GM12801 (cell line): ENCODE data around the gene DPPA3.

ENCODE experiments used
- CTCF ChIP-seq: IDR thresholded peaks from one replicate; pipeline ENCODE4 v1.5.1; 2011; ENCODE audit warnings: control low read depth; ENCODE audit not compliant: insufficient read length; ENCODE audit errors: extremely low read depth

Gene DPPA3

GRCh38 chr12:7749442-7749841 lies 38.2 kb downstream of the DPPA3 start:
- no peak for TF ChIP-seq CTCF

GRCh38 chr12:7750350-7750749 lies 39.1 kb downstream of the DPPA3 start:
- TF ChIP-seq CTCF, result no peak

DNA sequence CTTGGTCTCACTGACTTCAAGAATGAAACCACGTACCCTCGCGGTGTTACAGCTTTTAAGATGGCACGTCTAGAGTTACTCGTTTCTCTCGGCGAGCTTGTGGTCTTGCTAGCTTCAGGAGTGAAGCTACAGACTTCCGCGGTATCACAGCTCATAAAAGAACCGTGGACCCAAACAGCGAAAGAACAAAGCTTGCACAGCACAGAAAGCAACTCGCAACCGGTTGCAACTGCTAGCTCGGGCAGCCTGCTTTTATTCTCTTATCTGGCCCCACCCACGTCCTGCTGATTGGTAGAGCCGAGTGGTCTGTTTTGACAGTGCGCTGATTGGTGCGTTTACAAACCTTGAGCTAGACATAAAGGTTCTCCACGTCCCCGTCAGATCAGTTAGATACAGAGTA lies 40.2 kb downstream of the DPPA3 start:
- TF ChIP-seq CTCF, result no peak

- TF ChIP-seq CTCF, result no peak
These were observed 45.8 kb downstream of the DPPA3 start for GRCh38 chr12:7756993-7757392.

- TF ChIP-seq CTCF, result no peak
These were observed 47.5 kb downstream of the DPPA3 start for GRCh38 chr12:7758766-7759140.
